ENCODE measurements around the gene FAM149B1.

DNA sequence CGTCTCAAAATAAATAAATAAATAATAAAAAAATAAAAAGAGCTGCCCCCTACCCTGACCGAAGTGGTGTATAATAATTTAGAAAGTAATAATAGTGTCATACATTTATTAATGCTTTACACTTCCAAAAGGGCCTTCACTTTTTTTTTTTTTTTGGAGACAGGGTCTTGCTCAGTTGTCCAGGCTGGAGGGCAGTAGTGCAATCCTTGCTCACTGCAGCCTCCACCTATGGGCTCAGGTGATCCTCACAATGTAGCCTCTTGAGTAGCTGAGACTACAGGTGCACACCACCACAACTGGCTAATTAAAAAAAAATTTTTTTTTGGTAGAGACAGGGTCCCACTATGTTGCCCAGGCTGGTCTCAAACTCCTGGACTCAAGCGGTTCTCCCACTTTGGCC lies 1.4 kb downstream of the FAM149B1 start:
- TF ChIP-seq CTCF (IDR thresholded peaks at IDR 0.05 in 2 of 3, conservative IDR thresholded peaks at IDR 0.05 in 1 of 3; ENCODE audit: borderline replicate concordance in 1 of 3, insufficient read depth in 1 of 3, low read depth in 2 of 3, low read length in 2 of 3) (no peak), POLR2A (IDR thresholded peaks at IDR 0.05; ENCODE audit: borderline replicate concordance, extremely low read depth, insufficient read depth, insufficient read length) (no peak), JUND (IDR thresholded peaks at IDR 0.05) (no peak), EZH2 (IDR thresholded peaks at IDR 0.05) (no peak), TCF7L2 (IDR thresholded peaks at IDR 0.05; ENCODE audit: borderline replicate concordance, extremely low read depth, insufficient read depth, insufficient read length) (no peak), RAD21 (IDR thresholded peaks at IDR 0.05; ENCODE audit: low read depth) (no peak), POLR2AphosphoS5 (IDR thresholded peaks at IDR 0.05; ENCODE audit: low read depth, low read length) (no peak), EGR1 (IDR thresholded peaks at IDR 0.05; ENCODE audit: low read depth) (no peak)
- TF ChIP-seq, protein P1, sequence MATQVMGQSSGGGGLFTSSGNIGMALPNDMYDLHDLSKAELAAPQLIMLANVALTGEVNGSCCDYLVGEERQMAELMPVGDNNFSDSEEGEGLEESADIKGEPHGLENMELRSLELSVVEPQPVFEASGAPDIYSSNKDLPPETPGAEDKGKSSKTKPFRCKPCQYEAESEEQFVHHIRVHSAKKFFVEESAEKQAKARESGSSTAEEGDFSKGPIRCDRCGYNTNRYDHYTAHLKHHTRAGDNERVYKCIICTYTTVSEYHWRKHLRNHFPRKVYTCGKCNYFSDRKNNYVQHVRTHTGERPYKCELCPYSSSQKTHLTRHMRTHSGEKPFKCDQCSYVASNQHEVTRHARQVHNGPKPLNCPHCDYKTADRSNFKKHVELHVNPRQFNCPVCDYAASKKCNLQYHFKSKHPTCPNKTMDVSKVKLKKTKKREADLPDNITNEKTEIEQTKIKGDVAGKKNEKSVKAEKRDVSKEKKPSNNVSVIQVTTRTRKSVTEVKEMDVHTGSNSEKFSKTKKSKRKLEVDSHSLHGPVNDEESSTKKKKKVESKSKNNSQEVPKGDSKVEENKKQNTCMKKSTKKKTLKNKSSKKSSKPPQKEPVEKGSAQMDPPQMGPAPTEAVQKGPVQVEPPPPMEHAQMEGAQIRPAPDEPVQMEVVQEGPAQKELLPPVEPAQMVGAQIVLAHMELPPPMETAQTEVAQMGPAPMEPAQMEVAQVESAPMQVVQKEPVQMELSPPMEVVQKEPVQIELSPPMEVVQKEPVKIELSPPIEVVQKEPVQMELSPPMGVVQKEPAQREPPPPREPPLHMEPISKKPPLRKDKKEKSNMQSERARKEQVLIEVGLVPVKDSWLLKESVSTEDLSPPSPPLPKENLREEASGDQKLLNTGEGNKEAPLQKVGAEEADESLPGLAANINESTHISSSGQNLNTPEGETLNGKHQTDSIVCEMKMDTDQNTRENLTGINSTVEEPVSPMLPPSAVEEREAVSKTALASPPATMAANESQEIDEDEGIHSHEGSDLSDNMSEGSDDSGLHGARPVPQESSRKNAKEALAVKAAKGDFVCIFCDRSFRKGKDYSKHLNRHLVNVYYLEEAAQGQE (IDR thresholded peaks at IDR 0.05; ENCODE audit: low read depth), result no peak

Data from HCT116 (cell line).